Natural killer cell (primary cell): ENCODE results near the gene TMEM233. TPM values are rescaled to one million over a fixed set of nuclear protein-coding genes. Genes with fewer than 3 reads are reported as not detected.

ENCODE experiments used
- ATAC-seq, 3 donors: fragments of 150-1000 bp in 2 of 3; fragments of 200-7000 bp in 1 of 3; cut with Tn5 transposase; 1 replicate in 1 of 3; 2 replicates in 2 of 3; pipeline ENCODE4 v1.10.0; 2021; ENCODE audit warnings: mild to moderate bottlenecking in 2 of 3, moderate library complexity in 2 of 3
- DNase-seq, 2 donors: peaks; one replicate each; pipeline versions ENCODE4 v3.0.0 to v3.0.0-alpha.2; 2013 to 2021; ENCODE audit warnings: mixed read lengths in 1 of 2
- H3K27ac ChIP-seq: one replicate; pipeline ENCODE4 v1.5.1; 2013; ENCODE audit warnings: mild to moderate bottlenecking, low read length
- H3K27me3 ChIP-seq: one replicate; pipeline ENCODE4 v1.6.1; 2013; ENCODE audit warnings: low read length; ENCODE audit not compliant: control insufficient read depth, insufficient read depth
- H3K36me3 ChIP-seq: one replicate; pipeline ENCODE4 v1.6.1; 2013; ENCODE audit warnings: low read length; ENCODE audit not compliant: control insufficient read depth, insufficient read depth
- H3K4me1 ChIP-seq: one replicate; pipeline ENCODE4 v1.6.1; 2013; ENCODE audit warnings: low read length; ENCODE audit not compliant: control insufficient read depth, insufficient read depth
- H3K4me3 ChIP-seq: one replicate; pipeline ENCODE4 v1.5.1; 2013; ENCODE audit warnings: low read length
- H3K9me3 ChIP-seq: one replicate; pipeline ENCODE4 v1.6.1; 2013; ENCODE audit warnings: low read length; ENCODE audit not compliant: control insufficient read depth, insufficient read depth
- H3K27ac Mint-ChIP-seq, 2 donors: one replicate each; pipeline ENCODE4 v1.8.0; 2022; ENCODE audit warnings: mild to moderate bottlenecking in 2 of 2, mixed read lengths in 2 of 2, moderate library complexity in 1 of 2
- H3K27me3 Mint-ChIP-seq, 2 donors: one replicate each; pipeline ENCODE4 v1.8.0; 2022; ENCODE audit warnings: low read depth in 2 of 2, mixed read lengths in 2 of 2
- H3K36me3 Mint-ChIP-seq: one replicate; pipeline ENCODE4 v1.8.0; 2022; ENCODE audit warnings: mixed read lengths
- H3K4me1 Mint-ChIP-seq, 2 donors: one replicate each; pipeline ENCODE4 v1.8.0; 2022; ENCODE audit warnings: mixed read lengths in 2 of 2
- H3K4me3 Mint-ChIP-seq: one replicate; pipeline ENCODE4 v1.8.0; 2022; ENCODE audit warnings: mild to moderate bottlenecking, moderate library complexity, mixed read lengths
- H3K9me3 Mint-ChIP-seq, 2 donors: one replicate each; pipeline ENCODE4 v1.8.0; 2022; ENCODE audit warnings: mixed read lengths in 2 of 2
- CTCF ChIP-seq: fragments of 200-600 bp; IDR thresholded peaks from one replicate; pipeline ENCODE4 v1.8.0; 2022; ENCODE audit warnings: antibody characterized with exemption
- WGBS: methylation state at CpG from one replicate; pipeline ENCODE4 v1.1.7; 2013; ENCODE audit warnings: missing lambda C conversion rate; ENCODE audit not compliant: insufficient coverage; 5-methylcytosine and 5-hydroxymethylcytosine counted together
- intact Hi-C: fragments of 100-400 bp; cut with micrococcal nuclease; formaldehyde crosslinking; loops from one replicate; pipeline ENCODE4 v1.14.2; 2022
- total RNA-seq, 4 donors: library from RNA; stranded (reverse); fragments of 120-200 nt in 1 of 4; gene quantifications; one replicate each; pipeline versions ENCODE4 v1.2.3 to v1.2.4, GENCODE V29; 2013 to 2022

The TMEM233 gene
- total RNA-seq, 3 donors from 2014 or later (not counting 1 experiment from before 2014, with no cell fraction given), result not detected

- no peaks in the 10 kb centered on the region for H3K36me3 Mint-ChIP-seq
- ATAC-seq, result no peak
- Histone ChIP-seq H3K4me3 (no peak overlapping the region), H3K9me3 (no peaks in the 10 kb centered on the region), H3K27ac (no peak overlapping the region), H3K36me3 (no peaks in the 10 kb centered on the region), H3K4me1 (peaks cover 2% of the 10 kb centered on the region), H3K27me3 (no peaks in the 10 kb centered on the region)
- H3K4me1 Mint-ChIP-seq, result no peaks in the 10 kb centered on the region
- no peaks in the 10 kb centered on the region for H3K9me3 Mint-ChIP-seq
- no peak overlapping the region for H3K27ac Mint-ChIP-seq
- no peak overlapping the region for H3K4me3 Mint-ChIP-seq
- WGBS, result 97% methylated on average over 9 of the region's 9 CpGs
- no peak for TF ChIP-seq CTCF
- DNase-seq, result no peak
- no peaks in the 10 kb centered on the region for H3K27me3 Mint-ChIP-seq
- intact Hi-C loops, result no loop called here
Observed at GRCh38 chr12:119687879-119688278, 94.3 kb downstream of the TMEM233 start.

- Histone ChIP-seq H3K4me3 (no peak overlapping the region), H3K9me3 (no peaks in the 10 kb centered on the region), H3K36me3 (no peaks in the 10 kb centered on the region), H3K27ac (no peak overlapping the region), H3K27me3 (no peaks in the 10 kb centered on the region), H3K4me1 (no peaks in the 10 kb centered on the region)
- no peak for TF ChIP-seq CTCF
- no peaks in the 10 kb centered on the region for H3K27me3 Mint-ChIP-seq
- no peaks in the 10 kb centered on the region for H3K4me1 Mint-ChIP-seq
- ATAC-seq (no peak), DNase-seq (no peak)
- WGBS, result 98% methylated on average over 38 of the region's 38 CpGs
- H3K9me3 Mint-ChIP-seq, result no peaks in the 10 kb centered on the region
- no peaks in the 10 kb centered on the region for H3K36me3 Mint-ChIP-seq
- intact Hi-C loops, result no loop called here
- no peak overlapping the region for H3K4me3 Mint-ChIP-seq
- no peak overlapping the region for H3K27ac Mint-ChIP-seq
Observed at GRCh38 chr12:119689935-119690500, 96.4 kb downstream of the TMEM233 start.

- no peaks in the 10 kb centered on the region for H3K36me3 ChIP-seq
- no peak for TF ChIP-seq CTCF
- no peaks in the 10 kb centered on the region for H3K4me1 ChIP-seq
- no peaks in the 10 kb centered on the region for H3K36me3 Mint-ChIP-seq
- 95% methylated on average over 6 of the region's 6 CpGs for WGBS
- H3K4me3 Mint-ChIP-seq, result no peak overlapping the region
- no peak overlapping the region for H3K27ac Mint-ChIP-seq
- no peaks in the 10 kb centered on the region for H3K9me3 ChIP-seq
- no peak overlapping the region for H3K4me3 ChIP-seq
- H3K27me3 Mint-ChIP-seq, result no peaks in the 10 kb centered on the region
- H3K4me1 Mint-ChIP-seq, result no peaks in the 10 kb centered on the region
- no peaks in the 10 kb centered on the region for H3K9me3 Mint-ChIP-seq
- ATAC-seq (no peak), DNase-seq (no peak)
- no peaks in the 10 kb centered on the region for H3K27me3 ChIP-seq
- no peak overlapping the region for H3K27ac ChIP-seq
- intact Hi-C loops, result no loop called here
Observed at GRCh38 chr12:119691202-119691810, 97.7 kb downstream of the TMEM233 start.

GRCh38 chr12:119692410-119692809 lies 98.8 kb downstream of the TMEM233 start:
- Histone ChIP-seq H3K27me3 (no peaks in the 10 kb centered on the region), H3K9me3 (no peaks in the 10 kb centered on the region), H3K27ac (no peak overlapping the region), H3K4me3 (no peak overlapping the region), H3K36me3 (no peaks in the 10 kb centered on the region), H3K4me1 (no peaks in the 10 kb centered on the region)
- DNase-seq, result no peak
- Mint-ChIP-seq H3K4me1 (no peaks in the 10 kb centered on the region), H3K27ac (no peak overlapping the region), H3K27me3 (no peaks in the 10 kb centered on the region), H3K9me3 (no peaks in the 10 kb centered on the region), H3K4me3 (no peak overlapping the region), H3K36me3 (no peaks in the 10 kb centered on the region)
- no peak for ATAC-seq
- no peak for TF ChIP-seq CTCF
- WGBS, result 96% methylated on average over 4 of the region's 5 CpGs
- intact Hi-C loops, result no loop called here
